Measurements from ENCODE around the gene ZNF575. TPM values are rescaled to one million over a fixed set of nuclear protein-coding genes. Genes with fewer than 3 reads are reported as not detected.

Gene ZNF575
- total and polyA plus RNA-seq, 2 experiments from 2014 or later, result 0.10 to 0.65 TPM

DNA sequence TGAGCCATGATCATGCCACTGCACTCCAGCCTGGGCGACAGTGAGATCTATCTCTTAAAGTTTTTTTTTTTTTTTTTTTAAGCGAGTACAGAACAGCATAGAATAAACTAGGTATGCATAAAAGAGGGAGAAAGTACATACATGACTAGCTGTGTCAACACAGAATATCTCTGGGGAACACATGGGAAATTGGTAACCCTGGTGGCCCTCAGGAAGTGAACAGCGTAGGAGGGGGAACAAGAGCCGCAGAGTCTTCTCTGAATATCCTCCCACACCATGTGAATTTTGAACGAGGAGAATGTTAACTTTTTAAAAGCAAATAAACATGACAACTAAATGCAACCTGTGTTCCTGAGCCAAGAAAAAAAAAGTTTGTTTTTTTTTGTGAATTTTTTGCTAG, 43.7 kb upstream of the ZNF575 start:
- Mint-ChIP-seq H3K4me3 (no peak overlapping the region), H3K36me3 (ENCODE audit: low read depth) (no peaks in the 10 kb centered on the region), H3K27ac (no peak overlapping the region), H3K27me3 (ENCODE audit: insufficient read depth, low read depth, poor library complexity) (peaks cover 1% of the 10 kb centered on the region), H3K4me1 (0 out of 3 replicates have a peak, but pooled peaks cover under 1% of the 10 kb centered on the region), H3K9me3 (no peaks in the 10 kb centered on the region)
- ATAC-seq (no peak), DNase-seq (ENCODE audit: low spot score) (no peak)
- no peak overlapping the region for H2AFZ ChIP-seq
- no peak overlapping the region for H3K4me2 ChIP-seq
- H3K27me3 ChIP-seq (ENCODE audit: insufficient read depth), result no peaks in the 10 kb centered on the region
- no peaks in the 10 kb centered on the region for H3K36me3 ChIP-seq (ENCODE audit: insufficient read depth)
- no peaks in the 10 kb centered on the region for H3K79me2 ChIP-seq (replicated peaks; ENCODE audit: insufficient read depth)
- H3K9me2 ChIP-seq (ENCODE audit: insufficient read depth), result no peaks in the 10 kb centered on the region
- no peaks in the 10 kb centered on the region for H3F3A ChIP-seq (replicated peaks; ENCODE audit: low read depth)
- H4K20me1 ChIP-seq (replicated peaks; ENCODE audit: insufficient read depth), result 0 out of 2 replicates have a peak, but pooled peaks cover 1% of the 10 kb centered on the region
- TF ChIP-seq JUNB (IDR thresholded peaks at IDR 0.05; ENCODE audit: unreplicated experiment) (no peak), STAT1 (IDR thresholded peaks at IDR 0.05; ENCODE audit: unreplicated experiment) (no peak), POLR2AphosphoS5 (IDR thresholded peaks at IDR 0.05; ENCODE audit: low read depth) (no peak), EZH2 (IDR thresholded peaks at IDR 0.05; ENCODE audit: low read depth, unreplicated experiment) (no peak), ZNF331 (CRISPR knock-in tag; IDR thresholded peaks at IDR 0.05; ENCODE audit: low read depth) (no peak), ZNF114 (CRISPR knock-in tag; IDR thresholded peaks at IDR 0.05) (no peak), NANOG (IDR thresholded peaks at IDR 0.05; ENCODE audit: borderline replicate concordance) (no peak), CREB1 (CRISPR knock-in tag; IDR thresholded peaks at IDR 0.05; ENCODE audit: low read depth) (no peak), EZH2phosphoT487 (IDR thresholded peaks at IDR 0.05; ENCODE audit: unreplicated experiment) (no peak)
- TF ChIP-seq, protein P1, sequence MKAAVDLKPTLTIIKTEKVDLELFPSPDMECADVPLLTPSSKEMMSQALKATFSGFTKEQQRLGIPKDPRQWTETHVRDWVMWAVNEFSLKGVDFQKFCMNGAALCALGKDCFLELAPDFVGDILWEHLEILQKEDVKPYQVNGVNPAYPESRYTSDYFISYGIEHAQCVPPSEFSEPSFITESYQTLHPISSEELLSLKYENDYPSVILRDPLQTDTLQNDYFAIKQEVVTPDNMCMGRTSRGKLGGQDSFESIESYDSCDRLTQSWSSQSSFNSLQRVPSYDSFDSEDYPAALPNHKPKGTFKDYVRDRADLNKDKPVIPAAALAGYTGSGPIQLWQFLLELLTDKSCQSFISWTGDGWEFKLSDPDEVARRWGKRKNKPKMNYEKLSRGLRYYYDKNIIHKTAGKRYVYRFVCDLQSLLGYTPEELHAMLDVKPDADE (IDR thresholded peaks at IDR 0.05), result no peak
- TF ChIP-seq, protein P2, sequence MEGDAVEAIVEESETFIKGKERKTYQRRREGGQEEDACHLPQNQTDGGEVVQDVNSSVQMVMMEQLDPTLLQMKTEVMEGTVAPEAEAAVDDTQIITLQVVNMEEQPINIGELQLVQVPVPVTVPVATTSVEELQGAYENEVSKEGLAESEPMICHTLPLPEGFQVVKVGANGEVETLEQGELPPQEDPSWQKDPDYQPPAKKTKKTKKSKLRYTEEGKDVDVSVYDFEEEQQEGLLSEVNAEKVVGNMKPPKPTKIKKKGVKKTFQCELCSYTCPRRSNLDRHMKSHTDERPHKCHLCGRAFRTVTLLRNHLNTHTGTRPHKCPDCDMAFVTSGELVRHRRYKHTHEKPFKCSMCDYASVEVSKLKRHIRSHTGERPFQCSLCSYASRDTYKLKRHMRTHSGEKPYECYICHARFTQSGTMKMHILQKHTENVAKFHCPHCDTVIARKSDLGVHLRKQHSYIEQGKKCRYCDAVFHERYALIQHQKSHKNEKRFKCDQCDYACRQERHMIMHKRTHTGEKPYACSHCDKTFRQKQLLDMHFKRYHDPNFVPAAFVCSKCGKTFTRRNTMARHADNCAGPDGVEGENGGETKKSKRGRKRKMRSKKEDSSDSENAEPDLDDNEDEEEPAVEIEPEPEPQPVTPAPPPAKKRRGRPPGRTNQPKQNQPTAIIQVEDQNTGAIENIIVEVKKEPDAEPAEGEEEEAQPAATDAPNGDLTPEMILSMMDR (conservative IDR thresholded peaks at IDR 0.05; ENCODE audit: low read depth in 2 of 2), result no peak
- TF ChIP-seq, protein P3, sequence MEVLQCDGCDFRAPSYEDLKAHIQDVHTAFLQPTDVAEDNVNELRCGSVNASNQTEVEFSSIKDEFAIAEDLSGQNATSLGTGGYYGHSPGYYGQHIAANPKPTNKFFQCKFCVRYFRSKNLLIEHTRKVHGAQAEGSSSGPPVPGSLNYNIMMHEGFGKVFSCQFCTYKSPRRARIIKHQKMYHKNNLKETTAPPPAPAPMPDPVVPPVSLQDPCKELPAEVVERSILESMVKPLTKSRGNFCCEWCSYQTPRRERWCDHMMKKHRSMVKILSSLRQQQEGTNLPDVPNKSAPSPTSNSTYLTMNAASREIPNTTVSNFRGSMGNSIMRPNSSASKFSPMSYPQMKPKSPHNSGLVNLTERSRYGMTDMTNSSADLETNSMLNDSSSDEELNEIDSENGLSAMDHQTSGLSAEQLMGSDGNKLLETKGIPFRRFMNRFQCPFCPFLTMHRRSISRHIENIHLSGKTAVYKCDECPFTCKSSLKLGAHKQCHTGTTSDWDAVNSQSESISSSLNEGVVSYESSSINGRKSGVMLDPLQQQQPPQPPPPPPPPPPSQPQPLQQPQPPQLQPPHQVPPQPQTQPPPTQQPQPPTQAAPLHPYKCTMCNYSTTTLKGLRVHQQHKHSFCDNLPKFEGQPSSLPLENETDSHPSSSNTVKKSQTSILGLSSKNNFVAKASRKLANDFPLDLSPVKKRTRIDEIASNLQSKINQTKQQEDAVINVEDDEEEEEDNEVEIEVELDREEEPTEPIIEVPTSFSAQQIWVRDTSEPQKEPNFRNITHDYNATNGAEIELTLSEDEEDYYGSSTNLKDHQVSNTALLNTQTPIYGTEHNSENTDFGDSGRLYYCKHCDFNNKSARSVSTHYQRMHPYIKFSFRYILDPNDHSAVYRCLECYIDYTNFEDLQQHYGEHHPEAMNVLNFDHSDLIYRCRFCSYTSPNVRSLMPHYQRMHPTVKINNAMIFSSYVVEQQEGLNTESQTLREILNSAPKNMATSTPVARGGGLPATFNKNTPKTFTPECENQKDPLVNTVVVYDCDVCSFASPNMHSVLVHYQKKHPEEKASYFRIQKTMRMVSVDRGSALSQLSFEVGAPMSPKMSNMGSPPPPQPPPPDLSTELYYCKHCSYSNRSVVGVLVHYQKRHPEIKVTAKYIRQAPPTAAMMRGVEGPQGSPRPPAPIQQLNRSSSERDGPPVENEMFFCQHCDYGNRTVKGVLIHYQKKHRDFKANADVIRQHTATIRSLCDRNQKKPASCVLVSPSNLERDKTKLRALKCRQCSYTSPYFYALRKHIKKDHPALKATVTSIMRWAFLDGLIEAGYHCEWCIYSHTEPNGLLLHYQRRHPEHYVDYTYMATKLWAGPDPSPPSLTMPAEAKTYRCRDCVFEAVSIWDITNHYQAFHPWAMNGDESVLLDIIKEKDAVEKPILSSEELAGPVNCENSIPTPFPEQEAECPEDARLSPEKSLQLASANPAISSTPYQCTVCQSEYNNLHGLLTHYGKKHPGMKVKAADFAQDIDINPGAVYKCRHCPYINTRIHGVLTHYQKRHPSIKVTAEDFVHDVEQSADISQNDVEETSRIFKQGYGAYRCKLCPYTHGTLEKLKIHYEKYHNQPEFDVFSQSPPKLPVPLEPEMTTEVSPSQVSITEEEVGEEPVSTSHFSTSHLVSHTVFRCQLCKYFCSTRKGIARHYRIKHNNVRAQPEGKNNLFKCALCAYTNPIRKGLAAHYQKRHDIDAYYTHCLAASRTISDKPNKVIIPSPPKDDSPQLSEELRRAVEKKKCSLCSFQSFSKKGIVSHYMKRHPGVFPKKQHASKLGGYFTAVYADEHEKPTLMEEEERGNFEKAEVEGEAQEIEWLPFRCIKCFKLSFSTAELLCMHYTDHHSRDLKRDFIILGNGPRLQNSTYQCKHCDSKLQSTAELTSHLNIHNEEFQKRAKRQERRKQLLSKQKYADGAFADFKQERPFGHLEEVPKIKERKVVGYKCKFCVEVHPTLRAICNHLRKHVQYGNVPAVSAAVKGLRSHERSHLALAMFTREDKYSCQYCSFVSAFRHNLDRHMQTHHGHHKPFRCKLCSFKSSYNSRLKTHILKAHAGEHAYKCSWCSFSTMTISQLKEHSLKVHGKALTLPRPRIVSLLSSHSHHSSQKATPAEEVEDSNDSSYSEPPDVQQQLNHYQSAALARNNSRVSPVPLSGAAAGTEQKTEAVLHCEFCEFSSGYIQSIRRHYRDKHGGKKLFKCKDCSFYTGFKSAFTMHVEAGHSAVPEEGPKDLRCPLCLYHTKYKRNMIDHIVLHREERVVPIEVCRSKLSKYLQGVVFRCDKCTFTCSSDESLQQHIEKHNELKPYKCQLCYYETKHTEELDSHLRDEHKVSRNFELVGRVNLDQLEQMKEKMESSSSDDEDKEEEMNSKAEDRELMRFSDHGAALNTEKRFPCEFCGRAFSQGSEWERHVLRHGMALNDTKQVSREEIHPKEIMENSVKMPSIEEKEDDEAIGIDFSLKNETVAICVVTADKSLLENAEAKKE (CRISPR knock-in tag; IDR thresholded peaks at IDR 0.05), result no peak
- TF ChIP-seq, protein P4, sequence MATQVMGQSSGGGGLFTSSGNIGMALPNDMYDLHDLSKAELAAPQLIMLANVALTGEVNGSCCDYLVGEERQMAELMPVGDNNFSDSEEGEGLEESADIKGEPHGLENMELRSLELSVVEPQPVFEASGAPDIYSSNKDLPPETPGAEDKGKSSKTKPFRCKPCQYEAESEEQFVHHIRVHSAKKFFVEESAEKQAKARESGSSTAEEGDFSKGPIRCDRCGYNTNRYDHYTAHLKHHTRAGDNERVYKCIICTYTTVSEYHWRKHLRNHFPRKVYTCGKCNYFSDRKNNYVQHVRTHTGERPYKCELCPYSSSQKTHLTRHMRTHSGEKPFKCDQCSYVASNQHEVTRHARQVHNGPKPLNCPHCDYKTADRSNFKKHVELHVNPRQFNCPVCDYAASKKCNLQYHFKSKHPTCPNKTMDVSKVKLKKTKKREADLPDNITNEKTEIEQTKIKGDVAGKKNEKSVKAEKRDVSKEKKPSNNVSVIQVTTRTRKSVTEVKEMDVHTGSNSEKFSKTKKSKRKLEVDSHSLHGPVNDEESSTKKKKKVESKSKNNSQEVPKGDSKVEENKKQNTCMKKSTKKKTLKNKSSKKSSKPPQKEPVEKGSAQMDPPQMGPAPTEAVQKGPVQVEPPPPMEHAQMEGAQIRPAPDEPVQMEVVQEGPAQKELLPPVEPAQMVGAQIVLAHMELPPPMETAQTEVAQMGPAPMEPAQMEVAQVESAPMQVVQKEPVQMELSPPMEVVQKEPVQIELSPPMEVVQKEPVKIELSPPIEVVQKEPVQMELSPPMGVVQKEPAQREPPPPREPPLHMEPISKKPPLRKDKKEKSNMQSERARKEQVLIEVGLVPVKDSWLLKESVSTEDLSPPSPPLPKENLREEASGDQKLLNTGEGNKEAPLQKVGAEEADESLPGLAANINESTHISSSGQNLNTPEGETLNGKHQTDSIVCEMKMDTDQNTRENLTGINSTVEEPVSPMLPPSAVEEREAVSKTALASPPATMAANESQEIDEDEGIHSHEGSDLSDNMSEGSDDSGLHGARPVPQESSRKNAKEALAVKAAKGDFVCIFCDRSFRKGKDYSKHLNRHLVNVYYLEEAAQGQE (IDR thresholded peaks at IDR 0.05; ENCODE audit: unreplicated experiment), result no peak
- H3K4me3 ChIP-seq, result no peak overlapping the region
- H3K4me1 ChIP-seq (ENCODE audit: insufficient read depth), result no peaks in the 10 kb centered on the region
- no peak overlapping the region for H3K27ac ChIP-seq (ENCODE audit: low read depth)

Data from GM23338 (cell line).